PC-9 (cell line): ENCODE measurements around the gene CNIH3. TPM values are rescaled to one million over a fixed set of nuclear protein-coding genes. Genes with fewer than 3 reads are reported as not detected.
"Not testable (repeated sequence)": the region's sequence is repeated elsewhere in the genome, so short reads cannot be mapped to it uniquely, and the experiment has no call there.

ENCODE experiments used
- BruUV-seq: library from RNA; stranded (reverse); fragments of 400-500 nt; replicated peaks from 2 replicates; lab custom pipeline; 2021; lab: Mats Ljungman, UMichigan
- CTCF ChIA-PET: fragments of 300-600 bp; sonication (Branson Sonifier 250); formaldehyde crosslinking; loops from one replicate; lab custom pipeline; 2022; ENCODE audit warnings: antibody characterized with exemption; lab: Charles Lee
- POLR2A ChIA-PET: fragments of 300-600 bp; sonication (Branson Sonifier 250); formaldehyde crosslinking; loops from one replicate; lab custom pipeline; 2022; ENCODE audit warnings: antibody characterized with exemption; ENCODE audit not compliant: unreplicated experiment; lab: Charles Lee
- DNase-seq, 2 experiments: peaks; one replicate each; pipeline versions ENCODE4 v3.0.0 to v3.0.0-alpha.2; 2015 to 2022; ENCODE audit warnings: mixed read lengths in 1 of 2
- H2AFZ ChIP-seq: fragments of 200-600 bp; sonication (generic); 2 replicates; pipeline ENCODE4 v1.8.1; 2017; ENCODE audit warnings: antibody characterized with exemption
- H3F3A ChIP-seq: fragments of 200-600 bp; sonication (generic); 2 replicates; pipeline ENCODE4 v1.8.1; 2017; ENCODE audit warnings: antibody characterized with exemption, mild to moderate bottlenecking, low read depth; ENCODE audit not compliant: insufficient read depth
- H3K27ac ChIP-seq: fragments of 200-600 bp; sonication (generic); 2 replicates; pipeline ENCODE4 v1.6.1; 2016; ENCODE audit warnings: mixed run types
- H3K27me3 ChIP-seq: fragments of 200-600 bp; sonication (generic); 2 replicates; pipeline ENCODE4 v1.6.1; 2016; ENCODE audit warnings: low read depth, mixed run types; ENCODE audit not compliant: insufficient read depth
- H3K36me3 ChIP-seq: fragments of 200-600 bp; sonication (generic); 2 replicates; pipeline ENCODE4 v1.6.1; 2016; ENCODE audit warnings: low read depth, mixed run types
- H3K4me1 ChIP-seq: fragments of 200-600 bp; sonication (generic); replicated peaks from 2 replicates; pipeline ENCODE4 v1.6.1; 2016; ENCODE audit warnings: mixed run types; ENCODE audit not compliant: insufficient read depth
- H3K4me2 ChIP-seq: fragments of 200-600 bp; sonication (generic); 2 replicates; pipeline ENCODE4 v1.6.1; 2017; ENCODE audit warnings: mixed run types
- H3K4me3 ChIP-seq: fragments of 200-600 bp; sonication (generic); 2 replicates; pipeline ENCODE4 v1.6.1; 2016; ENCODE audit warnings: mixed run types
- H3K79me2 ChIP-seq: fragments of 200-600 bp; sonication (generic); 2 replicates; pipeline ENCODE4 v1.6.1; 2017; ENCODE audit warnings: low read depth, mixed run types
- H3K9me2 ChIP-seq: fragments of 200-600 bp; sonication (generic); 2 replicates; pipeline ENCODE4 v1.8.1; 2017; ENCODE audit warnings: mild to moderate bottlenecking; ENCODE audit not compliant: insufficient read depth
- H3K9me3 ChIP-seq: fragments of 200-600 bp; sonication (generic); 2 replicates; pipeline ENCODE4 v1.8.1; 2016; ENCODE audit warnings: low read depth; ENCODE audit not compliant: insufficient read depth
- H4K20me1 ChIP-seq: fragments of 200-600 bp; sonication (generic); 2 replicates; pipeline ENCODE4 v1.8.1; 2017; ENCODE audit not compliant: insufficient read depth
- CTCF ChIP-seq: fragments of 200-600 bp; sonication (generic); conservative IDR thresholded peaks from 2 replicates; pipeline ENCODE4 v1.6.1; 2017; ENCODE audit warnings: mixed run types, antibody characterized with exemption, mild to moderate bottlenecking, moderate library complexity
- EZH2 ChIP-seq: fragments of 200-600 bp; sonication (generic); IDR thresholded peaks from 2 replicates; pipeline ENCODE4 v1.8.0; 2017; ENCODE audit warnings: antibody characterized with exemption, low read depth
- intact Hi-C: fragments of 100-400 bp; cut with micrococcal nuclease; formaldehyde crosslinking; loops from one replicate; pipeline ENCODE4 v1.10.0; 2022; ENCODE audit not compliant: unreplicated experiment
- total RNA-seq: library from RNA; stranded (reverse); gene quantifications from 2 replicates; pipeline ENCODE4 v1.2.3, GENCODE V29; 2021

The CNIH3 gene
- total RNA-seq, 1 experiment from 2014 or later: 8.4 TPM

GRCh38 chr1:224705578-224705977 is 89.5 kb downstream of the CNIH3 start:
- H4K20me1 ChIP-seq: no peaks in the 10 kb centered on the region
- no peak overlapping the region for H3K27ac ChIP-seq

GRCh38 chr1:224707843-224708725 is 92.0 kb downstream of the CNIH3 start:
- no peak for TF ChIP-seq CTCF
- no peak for TF ChIP-seq EZH2

More at GRCh38 chr1:224705578-224705977, 89.5 kb downstream of the CNIH3 start:
- Histone ChIP-seq H3K9me2 (no peaks in the 10 kb centered on the region), H3K4me3 (no peak overlapping the region), H3F3A (no peaks in the 10 kb centered on the region), H3K9me3 (no peaks in the 10 kb centered on the region), H3K4me1 (no peaks in the 10 kb centered on the region), H3K36me3 (no peaks in the 10 kb centered on the region), H2AFZ (no peak overlapping the region), H3K79me2 (no peaks in the 10 kb centered on the region), H3K4me2 (no peak overlapping the region), H3K27me3 (no peaks in the 10 kb centered on the region)
- POLR2A ChIA-PET: interaction anchor here (0.6 kb wide), 1 partner anchor 20 kb away, joined by 33 read pairs; no protein-coding TSS in a partner anchor
- DNase-seq: no peak
- BruUV-seq: no TSS peak
- CTCF ChIA-PET: no interaction called here
- intact Hi-C loops: no loop called here
- TF ChIP-seq EZH2 (no peak), CTCF (no peak)

GRCh38 chr1:224710196-224710595 is 94.1 kb downstream of the CNIH3 start:
- no peak overlapping the region for H3K4me3 ChIP-seq
- H3K9me2 ChIP-seq: no peaks in the 10 kb centered on the region
- H3K27ac ChIP-seq: no peak overlapping the region
- H3K4me2 ChIP-seq: no peak overlapping the region
- BruUV-seq: no TSS peak
- intact Hi-C loops: no loop called here
- no peaks in the 10 kb centered on the region for H3K27me3 ChIP-seq
- no peaks in the 10 kb centered on the region for H3K36me3 ChIP-seq
- TF ChIP-seq EZH2 (no peak), CTCF (no peak)
- no peaks in the 10 kb centered on the region for H4K20me1 ChIP-seq
- no peak overlapping the region for H2AFZ ChIP-seq
- ChIA-PET CTCF (no interaction called here), POLR2A (no interaction called here)
- no peak for DNase-seq
- no peaks in the 10 kb centered on the region for H3K4me1 ChIP-seq
- H3F3A ChIP-seq: no peaks in the 10 kb centered on the region
- H3K79me2 ChIP-seq: no peaks in the 10 kb centered on the region
- no peaks in the 10 kb centered on the region for H3K9me3 ChIP-seq

More at GRCh38 chr1:224707843-224708725, 92.0 kb downstream of the CNIH3 start:
- Histone ChIP-seq H3K36me3 (no peaks in the 10 kb centered on the region), H3K4me2 (no peak overlapping the region), H3K27ac (no peak overlapping the region), H3K4me3 (no peak overlapping the region), H3K9me2 (no peaks in the 10 kb centered on the region), H3K79me2 (no peaks in the 10 kb centered on the region), H3K4me1 (no peaks in the 10 kb centered on the region), H2AFZ (no peak overlapping the region), H3K27me3 (no peaks in the 10 kb centered on the region), H4K20me1 (no peaks in the 10 kb centered on the region), H3F3A (no peaks in the 10 kb centered on the region), H3K9me3 (no peaks in the 10 kb centered on the region)
- ChIA-PET CTCF (no interaction called here), POLR2A (interaction anchor here (0.7 kb wide), 1 partner anchor 143 kb away, joined by 3 read pairs; no protein-coding TSS in a partner anchor)
- DNase-seq: no peak
- BruUV-seq: no TSS peak
- intact Hi-C loops: no loop called here

- CTCF ChIA-PET: interaction anchor here (0.7 kb wide), 1 partner anchor 25 kb away, joined by 6 read pairs; no protein-coding TSS in a partner anchor
These were observed 95.2 kb downstream of the CNIH3 start for GRCh38 chr1:224711231-224711756.

More at GRCh38 chr1:224711231-224711756, 95.2 kb downstream of the CNIH3 start:
- H4K20me1 ChIP-seq, H3K27ac ChIP-seq, H3K36me3 ChIP-seq, POLR2A ChIA-PET, H3K9me2 ChIP-seq, H3K4me3 ChIP-seq, H3K4me1 ChIP-seq, H3F3A ChIP-seq, H2AFZ ChIP-seq, BruUV-seq, intact Hi-C loops, DNase-seq, H3K4me2 ChIP-seq, H3K9me3 ChIP-seq, H3K27me3 ChIP-seq, H3K79me2 ChIP-seq: not testable (repeated sequence)
